ENCODE data around the gene TENM4. TPM values are rescaled to one million over a fixed set of nuclear protein-coding genes. Genes with fewer than 3 reads are reported as not detected.

TENM4 gene
- total and polyA plus RNA-seq, 5 experiments from 2014 or later, result not detected

DNA sequence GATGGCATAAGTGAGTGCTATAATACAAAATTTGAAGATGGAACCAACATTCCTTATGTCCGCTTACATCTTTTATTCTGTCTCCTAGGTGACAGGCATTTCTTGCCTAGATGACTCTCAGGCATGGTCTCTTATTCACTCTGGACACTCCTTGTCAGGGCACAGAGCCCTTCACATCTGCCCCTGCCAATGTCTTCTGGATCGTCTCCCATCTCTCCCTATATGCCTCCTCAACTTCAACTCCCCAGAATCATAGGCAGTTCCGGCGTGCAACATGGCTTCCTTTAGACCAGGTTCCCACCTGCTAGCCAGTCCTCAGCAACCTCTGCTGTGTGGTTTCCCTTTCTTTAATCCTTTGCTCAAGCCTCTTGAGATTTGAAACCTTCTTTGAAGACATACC, 300.9 kb downstream of the TENM4 start:
- H3K36me3 Mint-ChIP-seq, result no peaks in the 10 kb centered on the region
- no peak for DNase-seq
- ATAC-seq, result no peak
- no peaks in the 10 kb centered on the region for H3K4me1 Mint-ChIP-seq
- peaks cover 0 to 4% (median 0%) of the 10 kb centered on the region in 5 donors for H3K27me3 Mint-ChIP-seq
- H3K4me3 Mint-ChIP-seq, result no peak overlapping the region
- POLR2A ChIA-PET, result no interaction called here
- H3K27ac Mint-ChIP-seq, result no peak overlapping the region
- peaks cover 0 to 12% (median 5%) of the 10 kb centered on the region in 9 donors for H3K9me3 Mint-ChIP-seq

DNA sequence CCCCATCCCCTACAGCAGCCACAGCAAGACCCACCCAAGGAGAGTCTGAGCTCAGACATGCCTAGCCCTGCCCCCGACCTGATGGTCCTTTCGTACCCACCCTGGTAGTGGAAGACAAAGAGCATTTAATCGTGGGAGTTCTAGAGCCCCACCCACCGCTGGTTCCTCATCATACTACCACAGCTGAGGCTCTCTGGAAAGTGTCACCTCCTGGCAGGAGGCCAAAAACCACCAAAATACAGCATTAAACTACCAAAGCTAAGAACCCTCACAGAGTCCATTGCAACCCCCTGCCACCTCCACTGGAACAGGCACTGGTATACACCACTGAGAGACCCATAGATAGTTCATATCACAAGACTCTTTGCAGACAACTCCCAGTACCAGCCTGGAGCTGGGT, 311.1 kb downstream of the TENM4 start:
- POLR2A ChIA-PET, result no interaction called here
- ATAC-seq (no peak), DNase-seq (no peak)
- Mint-ChIP-seq H3K27me3 (peaks cover 0 to 27% (median 10%) of the 10 kb centered on the region in 5 donors), H3K27ac (no peak overlapping the region), H3K4me1 (no peaks in the 10 kb centered on the region), H3K36me3 (peaks cover 0 to 23% (median 2%) of the 10 kb centered on the region in 3 donors), H3K9me3 (peaks cover 7 to 41% (median 21%) of the 10 kb centered on the region in 9 donors), H3K4me3 (no peak overlapping the region)

DNA sequence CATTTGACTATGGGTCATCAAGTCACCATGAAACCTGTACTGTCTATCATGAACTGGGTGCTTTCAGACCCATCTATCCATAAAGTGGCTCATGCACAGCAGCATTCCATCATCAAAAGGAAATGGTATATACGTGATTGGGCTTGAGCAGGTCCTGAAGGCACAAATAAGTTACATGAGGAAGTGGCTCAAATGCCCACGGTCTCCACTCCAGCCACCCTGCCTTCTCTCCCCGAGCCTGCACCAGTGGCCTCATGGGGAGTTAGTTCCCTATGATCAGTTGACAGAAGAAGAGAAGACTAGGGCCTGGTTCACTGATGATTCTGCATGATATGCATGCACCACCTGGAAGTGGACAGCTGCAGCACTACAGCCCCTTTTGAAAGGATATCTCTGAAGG, 312.5 kb downstream of the TENM4 start:
- H3K4me3 Mint-ChIP-seq, result no peak overlapping the region
- H3K36me3 Mint-ChIP-seq, result peaks cover 0 to 23% (median 2%) of the 10 kb centered on the region in 3 donors
- H3K27ac Mint-ChIP-seq, result no peak overlapping the region
- peaks cover 0 to 27% (median 10%) of the 10 kb centered on the region in 5 donors for H3K27me3 Mint-ChIP-seq
- peaks cover 7 to 41% (median 21%) of the 10 kb centered on the region in 9 donors for H3K9me3 Mint-ChIP-seq
- H3K4me1 Mint-ChIP-seq, result no peaks in the 10 kb centered on the region
- DNase-seq (no peak), ATAC-seq (no peak)
- POLR2A ChIA-PET, result no interaction called here

DNA sequence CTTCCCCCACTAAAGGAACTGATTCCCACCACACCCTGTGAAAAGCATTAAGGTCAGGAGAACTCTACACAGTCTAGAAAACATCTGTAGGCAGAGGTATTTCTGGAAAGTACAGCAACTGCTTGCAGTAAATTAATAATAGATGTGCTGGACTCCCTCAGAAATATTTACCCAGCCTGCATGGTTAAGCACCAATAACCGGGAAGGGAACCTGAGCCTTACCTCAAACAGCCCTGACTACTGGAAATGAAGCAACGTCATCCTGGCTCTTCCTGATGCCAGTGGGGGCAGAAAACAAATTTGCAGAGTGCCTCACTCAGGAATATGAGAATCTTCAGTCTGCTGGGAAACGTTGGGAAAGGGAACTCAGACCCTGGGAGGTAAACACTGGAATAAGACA, 318.1 kb downstream of the TENM4 start:
- POLR2A ChIA-PET, result no interaction called here
- no peaks in the 10 kb centered on the region for H3K4me1 Mint-ChIP-seq
- DNase-seq (no peak), ATAC-seq (no peak)
- peaks cover 2 to 21% (median 16%) of the 10 kb centered on the region in 9 donors for H3K9me3 Mint-ChIP-seq
- H3K36me3 Mint-ChIP-seq, result peaks cover 0 to 18% (median 0%) of the 10 kb centered on the region in 3 donors
- no peak overlapping the region for H3K4me3 Mint-ChIP-seq
- no peak overlapping the region for H3K27ac Mint-ChIP-seq
- H3K27me3 Mint-ChIP-seq, result peaks cover 0 to 11% (median 3%) of the 10 kb centered on the region in 5 donors

DNA sequence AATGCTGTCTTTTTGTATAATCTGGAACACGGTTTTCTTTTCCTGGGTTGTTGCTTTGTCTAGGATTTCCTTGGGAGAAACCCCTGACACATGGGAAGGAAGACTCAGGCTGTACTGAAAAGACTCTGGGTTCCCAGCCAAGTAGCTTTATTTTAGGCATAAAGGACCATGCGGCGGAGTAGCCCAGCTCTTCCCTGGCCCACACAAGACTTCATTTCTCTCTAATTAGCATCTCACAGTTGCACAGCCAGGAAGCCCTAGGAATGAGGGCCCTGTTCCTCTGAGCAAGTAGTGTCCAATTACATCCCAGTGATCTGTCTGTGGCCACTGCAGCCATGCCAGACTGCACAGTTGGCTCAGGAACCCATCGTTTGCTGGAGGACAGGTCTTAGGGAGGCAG, 319.5 kb downstream of the TENM4 start:
- H3K36me3 Mint-ChIP-seq, result peaks cover 0 to 8% (median 0%) of the 10 kb centered on the region in 3 donors

DNA sequence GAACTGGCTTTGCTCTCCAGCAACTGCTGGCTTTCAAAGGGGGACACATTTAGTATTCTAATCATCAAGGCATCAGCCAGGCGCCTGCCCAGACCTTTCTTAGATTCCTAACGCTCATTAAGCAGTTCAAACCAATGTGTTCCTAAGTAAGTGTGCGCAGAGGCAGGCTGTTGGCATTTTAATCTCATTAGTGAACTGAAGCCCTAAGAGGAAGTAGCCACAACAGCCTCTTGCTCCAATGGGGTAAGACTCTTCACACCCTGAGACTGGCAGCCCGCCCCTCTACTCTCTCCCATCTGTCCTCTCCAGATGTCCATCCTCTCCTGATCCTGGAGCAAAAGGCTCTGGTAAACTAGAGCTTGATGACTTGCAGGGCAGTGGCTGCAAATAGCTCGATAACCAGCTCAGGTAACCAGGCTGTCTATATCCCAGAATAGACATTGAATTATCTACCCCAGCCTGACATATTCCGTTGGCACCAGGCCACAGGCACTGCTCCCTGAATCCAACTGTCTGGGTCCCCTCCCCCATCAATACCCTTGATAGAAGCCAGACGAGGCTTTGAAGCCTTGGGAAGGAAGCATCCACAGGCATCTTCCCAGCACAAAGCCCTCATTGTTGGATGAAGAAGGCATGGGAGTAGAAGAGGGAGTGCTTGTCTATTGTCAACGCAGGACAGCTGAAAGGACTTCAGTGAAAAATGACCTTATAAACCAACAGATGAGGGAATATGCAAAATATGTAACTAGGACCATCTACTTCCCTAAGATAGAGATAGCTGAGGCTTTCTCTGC, 321.1 kb downstream of the TENM4 start:
- Mint-ChIP-seq H3K27ac (no peak overlapping the region), H3K4me1 (no peaks in the 10 kb centered on the region), H3K4me3 (no peak overlapping the region), H3K27me3 (peaks cover 0 to 13% (median 3%) of the 10 kb centered on the region in 5 donors), H3K36me3 (no peaks in the 10 kb centered on the region), H3K9me3 (peaks cover 0 to 7% (median 0%) of the 10 kb centered on the region in 9 donors)
- ATAC-seq (no peak), DNase-seq (no peak)
- POLR2A ChIA-PET, result no interaction called here

More for the DNA sequence above, 319.5 kb downstream of the TENM4 start:
- ATAC-seq (no peak), DNase-seq (no peak)
- POLR2A ChIA-PET, result no interaction called here
- H3K27me3 Mint-ChIP-seq, result peaks cover 0 to 8% (median 3%) of the 10 kb centered on the region in 5 donors
- H3K4me3 Mint-ChIP-seq, result no peak overlapping the region
- peaks cover 0 to 15% (median 8%) of the 10 kb centered on the region in 9 donors for H3K9me3 Mint-ChIP-seq
- H3K27ac Mint-ChIP-seq, result no peak overlapping the region
- no peaks in the 10 kb centered on the region for H3K4me1 Mint-ChIP-seq

DNA sequence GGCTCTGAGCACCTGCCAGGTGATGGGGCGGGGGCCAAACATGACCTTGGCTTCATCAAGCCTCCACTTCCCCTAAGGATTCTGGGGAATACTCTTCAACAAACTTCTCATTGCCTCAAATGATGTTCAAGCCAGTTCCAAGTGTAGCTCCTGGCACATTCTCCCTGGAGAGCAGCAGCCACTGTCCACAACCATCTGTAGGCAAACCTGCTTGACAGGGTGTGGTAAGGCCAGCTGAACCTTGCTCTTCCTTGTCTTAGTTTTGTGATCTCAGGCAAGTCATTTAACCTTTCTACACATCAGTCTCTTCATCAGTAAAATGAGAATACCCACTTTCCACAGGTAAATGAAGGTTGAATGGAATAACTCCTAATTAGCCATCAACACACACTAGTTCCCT, 323.3 kb downstream of the TENM4 start:
- DNase-seq, result no peak
- ATAC-seq, result no peak
- H3K4me1 Mint-ChIP-seq, result no peaks in the 10 kb centered on the region
- H3K4me3 Mint-ChIP-seq, result no peak overlapping the region
- peaks cover 3 to 15% (median 4%) of the 10 kb centered on the region in 5 donors for H3K27me3 Mint-ChIP-seq
- peaks cover 0 to 10% (median 0%) of the 10 kb centered on the region in 9 donors for H3K9me3 Mint-ChIP-seq
- no peak overlapping the region for H3K27ac Mint-ChIP-seq
- H3K36me3 Mint-ChIP-seq, result no peaks in the 10 kb centered on the region
- POLR2A ChIA-PET, result no interaction called here

DNA sequence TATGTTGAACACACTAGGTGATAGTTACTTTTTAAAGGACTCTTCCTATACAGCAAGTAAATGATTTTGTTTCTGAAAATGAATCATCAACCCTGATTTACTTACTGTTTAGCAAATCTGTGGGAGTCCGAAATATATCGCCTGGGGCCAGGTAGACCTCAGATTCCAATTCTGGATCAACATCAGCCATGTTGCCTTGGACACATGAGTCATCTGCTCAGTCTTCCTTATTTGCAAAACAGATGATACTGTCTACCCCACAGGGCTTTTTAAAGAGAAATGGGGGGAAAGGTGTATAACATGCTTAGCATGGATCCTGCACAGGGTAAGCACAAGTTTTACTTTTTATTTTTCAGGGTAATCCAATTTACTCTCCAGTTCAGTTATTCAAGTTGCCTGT, 324.2 kb downstream of the TENM4 start:
- Mint-ChIP-seq H3K36me3 (no peaks in the 10 kb centered on the region), H3K4me1 (no peaks in the 10 kb centered on the region), H3K9me3 (peaks cover 0 to 12% (median under 1%) of the 10 kb centered on the region in 9 donors), H3K27me3 (peaks cover 3 to 17% (median 3%) of the 10 kb centered on the region in 5 donors), H3K27ac (no peak overlapping the region), H3K4me3 (no peak overlapping the region)
- DNase-seq (no peak), ATAC-seq (no peak)
- POLR2A ChIA-PET, result no interaction called here

DNA sequence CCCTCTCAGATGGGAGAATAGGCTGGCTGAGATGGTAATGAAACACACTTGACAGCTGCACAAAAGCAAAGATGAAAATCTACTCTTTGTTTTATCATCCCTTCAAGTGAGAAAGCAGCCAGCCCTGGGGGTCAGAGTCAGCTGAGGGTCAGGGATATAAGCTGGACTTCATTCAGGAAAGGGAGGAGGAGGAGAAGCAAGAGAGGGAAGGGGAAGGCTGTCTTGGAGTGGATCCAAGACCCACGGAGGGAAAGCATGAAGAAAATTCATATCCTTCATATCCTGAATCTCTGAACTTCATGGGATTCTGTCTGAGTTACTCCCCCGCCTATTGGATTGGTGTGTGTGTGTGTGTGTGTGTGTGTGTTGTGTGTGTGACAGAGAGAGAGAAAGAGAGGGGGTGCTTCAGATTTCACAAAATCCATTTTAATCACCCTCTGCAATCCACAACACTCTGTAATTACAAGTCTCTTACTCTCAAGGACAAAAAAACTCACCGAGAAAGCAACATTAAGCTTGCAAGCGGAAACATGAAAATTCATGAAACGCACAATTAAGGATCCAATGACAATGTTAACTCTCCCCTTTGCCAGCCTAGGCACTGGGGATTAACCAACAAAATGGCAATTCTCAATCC, 327.7 kb downstream of the TENM4 start:
- no peaks in the 10 kb centered on the region for H3K36me3 Mint-ChIP-seq
- ATAC-seq (no peak), DNase-seq (no peak)
- POLR2A ChIA-PET, result no interaction called here
- H3K4me1 Mint-ChIP-seq, result no peaks in the 10 kb centered on the region
- H3K9me3 Mint-ChIP-seq, result peaks cover 0 to 12% (median 2%) of the 10 kb centered on the region in 9 donors
- no peak overlapping the region for H3K4me3 Mint-ChIP-seq
- peaks cover 0 to 14% (median 3%) of the 10 kb centered on the region in 5 donors for H3K27me3 Mint-ChIP-seq
- H3K27ac Mint-ChIP-seq, result no peak overlapping the region

DNA sequence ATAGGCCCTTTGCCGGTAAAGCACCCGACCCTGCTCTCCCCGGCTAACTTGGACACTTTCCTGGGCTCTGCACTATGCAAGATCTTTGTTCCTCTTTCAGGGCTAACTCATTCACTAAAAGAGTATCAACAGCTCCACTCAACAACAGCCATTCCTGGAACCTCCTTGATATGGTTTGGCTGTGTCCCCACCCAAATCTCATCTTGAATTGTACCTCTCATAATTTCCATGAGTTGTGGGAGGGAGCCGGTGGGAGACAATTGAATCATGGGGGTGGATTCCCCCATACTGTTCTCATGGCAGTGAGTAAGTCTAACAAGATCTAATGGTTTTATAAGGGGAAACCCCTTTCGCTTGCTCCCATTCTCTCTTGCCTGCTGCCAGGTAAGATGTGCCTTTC, 330.0 kb downstream of the TENM4 start:
- H3K4me3 Mint-ChIP-seq, result no peak overlapping the region
- POLR2A ChIA-PET, result no interaction called here

DNA sequence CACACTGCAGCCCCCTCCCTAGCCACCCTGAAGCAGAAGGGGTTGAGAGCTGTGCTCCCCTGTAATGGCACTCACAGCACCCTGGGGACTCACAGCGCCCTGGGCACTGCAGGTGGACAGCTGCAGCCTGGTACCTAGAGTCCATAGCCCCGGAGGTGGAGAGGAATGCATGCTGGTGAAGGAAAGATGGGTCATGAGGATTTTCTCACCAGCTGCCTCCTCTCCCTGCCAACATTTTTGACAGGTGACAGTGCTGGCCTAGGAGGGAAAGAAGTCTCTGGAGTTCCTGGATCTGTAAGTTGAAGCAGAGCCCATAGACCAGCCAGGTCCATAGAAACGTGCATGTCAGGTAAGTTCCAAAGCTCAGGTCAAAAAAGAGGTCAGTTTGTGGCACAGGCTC, 330.5 kb downstream of the TENM4 start:
- POLR2A ChIA-PET, result no interaction called here
- Mint-ChIP-seq H3K27ac (no peak overlapping the region), H3K4me1 (no peaks in the 10 kb centered on the region), H3K36me3 (no peaks in the 10 kb centered on the region), H3K9me3 (peaks cover 0 to 9% (median 0%) of the 10 kb centered on the region in 9 donors), H3K4me3 (no peak overlapping the region), H3K27me3 (peaks cover 0 to 9% (median 3%) of the 10 kb centered on the region in 5 donors)
- DNase-seq (no peak), ATAC-seq (no peak)

More for the DNA sequence above, 330.0 kb downstream of the TENM4 start:
- Mint-ChIP-seq H3K27me3 (peaks cover 0 to 14% (median 3%) of the 10 kb centered on the region in 5 donors), H3K9me3 (peaks cover 0 to 10% (median 2%) of the 10 kb centered on the region in 9 donors), H3K36me3 (no peaks in the 10 kb centered on the region), H3K27ac (no peak overlapping the region), H3K4me1 (no peaks in the 10 kb centered on the region)
- DNase-seq (no peak), ATAC-seq (no peak)

DNA sequence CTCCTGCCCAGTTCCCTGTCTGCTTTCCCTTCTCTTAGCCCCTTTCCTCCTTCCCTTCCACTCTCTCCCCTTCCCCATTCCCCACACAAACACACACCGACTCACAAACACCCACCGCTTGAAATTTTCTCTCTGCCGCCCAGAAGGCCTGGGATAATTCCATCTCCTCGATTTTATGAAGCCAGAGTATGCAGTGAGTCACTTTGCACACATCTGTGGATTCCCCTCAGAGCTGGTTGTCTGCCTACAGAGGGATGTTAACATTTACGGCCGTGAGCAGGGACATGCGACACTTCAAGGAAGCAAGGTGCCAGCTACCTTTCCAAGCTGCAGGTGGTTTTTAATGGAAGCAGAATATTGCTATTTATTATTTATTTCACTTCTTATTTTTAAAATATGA, 332.0 kb downstream of the TENM4 start:
- POLR2A ChIA-PET, result no interaction called here
- Mint-ChIP-seq H3K27ac (no peak overlapping the region), H3K36me3 (no peaks in the 10 kb centered on the region), H3K9me3 (peaks cover 0 to 6% (median 0%) of the 10 kb centered on the region in 9 donors), H3K4me1 (no peaks in the 10 kb centered on the region), H3K4me3 (no peak overlapping the region), H3K27me3 (peaks cover 0 to 5% (median 4%) of the 10 kb centered on the region in 5 donors)
- no peak for ATAC-seq
- DNase-seq, result no peak

DNA sequence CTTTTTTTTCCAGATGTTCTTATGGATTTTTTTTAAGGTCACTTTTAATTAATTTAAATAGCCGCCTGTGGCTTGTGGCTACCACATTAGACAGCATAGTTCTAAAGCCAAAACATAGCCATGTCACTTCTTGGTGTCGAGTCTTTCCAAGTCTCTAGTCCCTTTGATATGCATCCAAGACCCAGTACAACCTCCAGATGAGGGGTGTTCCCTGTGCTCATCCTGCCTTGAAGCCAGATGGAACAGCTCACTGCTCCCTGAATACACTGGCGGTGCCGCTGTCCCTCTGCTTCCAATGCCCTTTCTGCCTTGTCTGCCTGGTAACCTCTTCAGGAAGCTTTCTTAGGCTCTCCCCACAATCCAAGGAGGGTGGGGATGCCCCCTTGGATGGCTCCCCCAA, 338.0 kb downstream of the TENM4 start:
- Mint-ChIP-seq H3K36me3 (no peaks in the 10 kb centered on the region), H3K9me3 (peaks cover 0 to 3% (median 0%) of the 10 kb centered on the region in 9 donors), H3K4me3 (no peak overlapping the region)

More for the DNA sequence above, 338.0 kb downstream of the TENM4 start:
- DNase-seq (no peak), ATAC-seq (no peak)
- Mint-ChIP-seq H3K27me3 (peaks cover 2 to 29% (median 5%) of the 10 kb centered on the region in 5 donors), H3K27ac (peak overlapping the region in 1 of 10 donors; percentile 46), H3K4me1 (peaks cover 0 to 2% (median 0%) of the 10 kb centered on the region in 4 donors)
- POLR2A ChIA-PET, result no interaction called here

All from naive thymus-derived CD8-positive, alpha-beta T cell (primary cell).